Gastroesophageal sphincter (tissue), 3 donors: ENCODE data around the gene MEF2A.

Experiments
- POLR2A ChIP-seq, 2 donors: fragments of 450-650 bp; IDR thresholded peaks; one replicate each; pipeline ENCODE4 v1.6.1; 2017; ENCODE audit warnings: antibody characterized with exemption in 2 of 2, mild to moderate bottlenecking in 2 of 2, moderate library complexity in 1 of 2
- TF ChIP-seq, protein P1 (sequence below), 4 experiments: fragments of 200-600 bp in 2 of 4; fragments of 450-650 bp in 2 of 4; sonication (generic) in 1 of 4; IDR thresholded peaks; one replicate each; pipeline ENCODE4 v1.5.1; 2017 to 2019; ENCODE audit warnings: antibody characterized with exemption in 4 of 4, mild to moderate bottlenecking in 2 of 4, moderate library complexity in 2 of 4

DNA sequence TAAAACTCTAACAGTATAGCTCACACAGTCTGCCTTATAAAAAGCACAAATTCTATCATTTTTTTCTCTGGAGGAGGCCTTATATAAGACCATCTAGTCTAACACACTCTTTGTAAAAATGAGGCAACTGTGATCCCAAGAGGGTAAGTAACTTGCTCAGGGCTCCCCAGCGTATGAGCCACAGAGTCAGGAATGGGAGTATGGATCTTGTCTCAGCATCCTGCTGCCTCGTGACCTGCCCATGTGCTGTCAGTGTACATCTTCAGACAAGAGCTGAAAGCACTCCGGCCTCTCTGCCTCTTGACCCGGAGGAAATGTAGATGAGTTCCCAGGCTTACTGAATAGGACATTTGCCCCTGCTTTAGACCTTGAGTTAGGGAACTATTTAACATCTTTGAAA lies 28.4 kb upstream of the MEF2A start:
- no peak for TF ChIP-seq POLR2A (IDR thresholded peaks at IDR 0.05)
- TF ChIP-seq, protein P1, sequence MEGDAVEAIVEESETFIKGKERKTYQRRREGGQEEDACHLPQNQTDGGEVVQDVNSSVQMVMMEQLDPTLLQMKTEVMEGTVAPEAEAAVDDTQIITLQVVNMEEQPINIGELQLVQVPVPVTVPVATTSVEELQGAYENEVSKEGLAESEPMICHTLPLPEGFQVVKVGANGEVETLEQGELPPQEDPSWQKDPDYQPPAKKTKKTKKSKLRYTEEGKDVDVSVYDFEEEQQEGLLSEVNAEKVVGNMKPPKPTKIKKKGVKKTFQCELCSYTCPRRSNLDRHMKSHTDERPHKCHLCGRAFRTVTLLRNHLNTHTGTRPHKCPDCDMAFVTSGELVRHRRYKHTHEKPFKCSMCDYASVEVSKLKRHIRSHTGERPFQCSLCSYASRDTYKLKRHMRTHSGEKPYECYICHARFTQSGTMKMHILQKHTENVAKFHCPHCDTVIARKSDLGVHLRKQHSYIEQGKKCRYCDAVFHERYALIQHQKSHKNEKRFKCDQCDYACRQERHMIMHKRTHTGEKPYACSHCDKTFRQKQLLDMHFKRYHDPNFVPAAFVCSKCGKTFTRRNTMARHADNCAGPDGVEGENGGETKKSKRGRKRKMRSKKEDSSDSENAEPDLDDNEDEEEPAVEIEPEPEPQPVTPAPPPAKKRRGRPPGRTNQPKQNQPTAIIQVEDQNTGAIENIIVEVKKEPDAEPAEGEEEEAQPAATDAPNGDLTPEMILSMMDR (IDR thresholded peaks at IDR 0.05) = no peak
